ENCODE measurements around the gene IFTAP.

IFTAP gene

GRCh38 chr11:36565031-36565610 lies 29.2 kb upstream of the IFTAP start:
- ChIA-PET POLR2A (no interaction called here), CTCF (interaction anchor here (1.0 to 9.5 kb wide), 29 partner anchors 10 to 275 kb away, joined by 3 to 340 read pairs (median 7); partner anchors contain the start of gene COMMD9)
- DNase-seq (ENCODE audit: extremely low spot score) = no peak
- TF ChIP-seq, protein P1, sequence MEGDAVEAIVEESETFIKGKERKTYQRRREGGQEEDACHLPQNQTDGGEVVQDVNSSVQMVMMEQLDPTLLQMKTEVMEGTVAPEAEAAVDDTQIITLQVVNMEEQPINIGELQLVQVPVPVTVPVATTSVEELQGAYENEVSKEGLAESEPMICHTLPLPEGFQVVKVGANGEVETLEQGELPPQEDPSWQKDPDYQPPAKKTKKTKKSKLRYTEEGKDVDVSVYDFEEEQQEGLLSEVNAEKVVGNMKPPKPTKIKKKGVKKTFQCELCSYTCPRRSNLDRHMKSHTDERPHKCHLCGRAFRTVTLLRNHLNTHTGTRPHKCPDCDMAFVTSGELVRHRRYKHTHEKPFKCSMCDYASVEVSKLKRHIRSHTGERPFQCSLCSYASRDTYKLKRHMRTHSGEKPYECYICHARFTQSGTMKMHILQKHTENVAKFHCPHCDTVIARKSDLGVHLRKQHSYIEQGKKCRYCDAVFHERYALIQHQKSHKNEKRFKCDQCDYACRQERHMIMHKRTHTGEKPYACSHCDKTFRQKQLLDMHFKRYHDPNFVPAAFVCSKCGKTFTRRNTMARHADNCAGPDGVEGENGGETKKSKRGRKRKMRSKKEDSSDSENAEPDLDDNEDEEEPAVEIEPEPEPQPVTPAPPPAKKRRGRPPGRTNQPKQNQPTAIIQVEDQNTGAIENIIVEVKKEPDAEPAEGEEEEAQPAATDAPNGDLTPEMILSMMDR (IDR thresholded peaks at IDR 0.05; ENCODE audit: control extremely low read depth, extremely low read depth, low read depth, missing control alignments) = no peak

DNA sequence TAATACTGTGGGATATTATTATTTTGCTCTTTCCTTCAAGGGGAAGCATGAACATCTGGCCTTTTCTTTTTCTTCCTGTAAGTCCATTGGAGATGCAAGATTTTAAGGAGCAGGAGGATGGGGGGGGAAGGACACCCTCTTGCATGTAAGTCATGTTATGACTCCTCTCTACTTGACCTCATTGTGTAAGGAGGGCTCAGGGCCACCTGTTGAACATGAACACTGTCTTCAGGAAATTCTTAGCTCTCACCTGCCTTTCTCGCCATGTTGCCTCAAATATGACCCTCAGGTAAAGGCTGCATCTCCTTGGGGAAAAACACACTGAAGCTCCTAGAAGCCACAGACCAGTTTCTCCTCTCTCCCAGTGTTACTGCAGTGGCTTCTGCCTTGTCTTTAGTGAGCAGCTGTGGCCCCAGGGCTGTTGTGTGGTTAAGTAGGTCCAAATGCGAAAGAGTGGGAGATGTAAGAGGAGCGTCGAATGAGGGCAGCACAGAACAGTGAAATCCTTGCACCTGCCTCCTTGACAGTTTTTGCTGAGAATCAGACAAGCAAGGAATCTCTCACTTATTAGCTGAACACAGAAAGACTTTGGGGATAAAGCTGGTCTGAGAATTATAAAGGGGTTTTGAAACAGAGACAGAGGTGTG lies 27.8 kb upstream of the IFTAP start:
- no peak for DNase-seq (ENCODE audit: extremely low spot score)
- ChIA-PET POLR2A (no interaction called here), CTCF (interaction anchor here (0.7 to 9.5 kb wide), 8 partner anchors 9 to 181 kb away, joined by 3 to 340 read pairs (median 8); no protein-coding TSS in a partner anchor)
- TF ChIP-seq, protein P1 (IDR thresholded peaks at IDR 0.05; ENCODE audit: control extremely low read depth, extremely low read depth, low read depth, missing control alignments) = peak; percentile 26

DNA sequence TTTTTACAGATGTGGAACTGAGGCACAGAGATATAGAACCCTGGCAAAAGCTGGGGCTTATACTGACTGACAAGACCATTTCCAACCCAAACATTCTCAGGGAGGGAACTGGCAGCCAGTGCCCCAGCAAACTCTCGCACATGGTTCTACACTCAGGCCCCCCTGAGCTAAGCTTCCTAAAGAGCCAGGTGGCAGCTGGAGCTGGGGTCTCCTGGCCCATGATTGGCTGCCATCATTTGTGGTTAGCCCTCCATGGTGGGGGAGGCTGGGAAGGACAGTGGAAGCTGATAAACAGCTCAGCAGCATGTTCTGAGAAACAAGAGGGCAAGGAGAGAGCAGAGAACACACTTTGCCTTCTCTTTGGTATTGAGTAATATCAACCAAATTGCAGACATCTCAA lies 26.6 kb upstream of the IFTAP start, which contains the start of gene RAG1:
Gene RAG1 (plus strand): TSS at position 314 of the 400 bp plus-strand sequence. CDS start 5,298 bp downstream, outside the sequence.
- TF ChIP-seq, protein P1 (IDR thresholded peaks at IDR 0.05; ENCODE audit: control extremely low read depth, extremely low read depth, low read depth, missing control alignments) = no peak
- POLR2A ChIA-PET = no interaction called here
- DNase-seq (ENCODE audit: extremely low spot score) = no peak
- CTCF ChIA-PET = interaction anchor here (0.8 to 9.5 kb wide), 4 partner anchors 8 to 180 kb away, joined by 6 to 340 read pairs (median 22); no protein-coding TSS in a partner anchor

DNA sequence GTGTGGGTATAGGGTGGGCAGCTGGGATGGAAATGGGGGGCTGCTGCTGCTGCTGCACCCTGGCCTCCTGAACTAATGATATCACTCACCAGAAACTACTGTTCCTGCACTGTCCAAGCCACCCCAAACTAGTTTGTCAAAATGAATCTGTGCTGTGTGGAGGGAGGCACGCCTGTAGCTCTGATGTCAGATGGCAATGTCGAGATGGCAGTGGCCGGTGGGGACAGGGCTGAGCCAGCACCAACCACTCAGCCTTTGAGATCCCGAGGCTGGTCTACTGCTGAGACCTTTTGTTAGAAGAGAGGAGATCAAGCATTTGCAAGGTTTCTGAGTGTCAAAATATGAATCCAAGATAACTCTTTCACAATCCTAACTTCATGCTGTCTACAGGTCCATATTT lies 25.2 kb upstream of the IFTAP start:
- TF ChIP-seq, protein P1 (IDR thresholded peaks at IDR 0.05; ENCODE audit: control extremely low read depth, extremely low read depth, low read depth, missing control alignments) = no peak
- ChIA-PET CTCF (interaction anchor here (1.3 to 1.5 kb wide), 2 partner anchors 102 to 178 kb away, joined by 6 read pairs; no protein-coding TSS in a partner anchor), POLR2A (no interaction called here)
- DNase-seq (ENCODE audit: extremely low spot score) = no peak

GRCh38 chr11:36574486-36574885 lies 19.8 kb upstream of the IFTAP start:
- TF ChIP-seq, protein P1 (IDR thresholded peaks at IDR 0.05; ENCODE audit: control extremely low read depth, extremely low read depth, low read depth, missing control alignments) = no peak
- ChIA-PET CTCF (interaction anchor here (0.9 to 6.0 kb wide), 6 partner anchors 8 to 172 kb away, joined by 3 to 57 read pairs (median 10); partner anchors contain the start of gene RAG1), POLR2A (no interaction called here)
- no peak for DNase-seq (ENCODE audit: extremely low spot score)

DNA sequence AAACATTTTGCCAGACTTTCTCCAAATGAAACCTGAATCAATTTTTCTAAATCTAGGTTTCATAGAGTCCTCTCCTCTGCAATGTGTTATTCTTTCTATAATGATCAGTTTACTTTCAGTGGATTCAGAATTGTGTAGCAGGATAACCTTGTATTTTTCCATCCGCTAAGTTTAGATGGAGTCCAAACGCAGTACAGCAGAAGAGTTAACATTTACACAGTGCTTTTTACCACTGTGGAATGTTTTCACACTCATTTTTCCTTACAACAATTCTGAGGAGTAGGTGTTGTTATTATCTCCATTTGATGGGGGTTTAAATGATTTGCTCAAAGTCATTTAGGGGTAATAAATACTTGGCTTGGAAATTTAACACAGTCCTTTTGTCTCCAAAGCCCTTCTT lies 16.9 kb upstream of the IFTAP start:
- POLR2A ChIA-PET = no interaction called here
- no peak for DNase-seq (ENCODE audit: extremely low spot score)
- TF ChIP-seq, protein P1 (IDR thresholded peaks at IDR 0.05; ENCODE audit: control extremely low read depth, extremely low read depth, low read depth, missing control alignments) = no peak
- CTCF ChIA-PET = interaction anchor here (1.1 to 6.0 kb wide), 4 partner anchors 9 to 169 kb away, joined by 3 to 57 read pairs (median 9); no protein-coding TSS in a partner anchor
